AG08396 (cell line): ENCODE results near the gene TTC39A.
"Not testable (repeated sequence)": the region's sequence is repeated elsewhere in the genome, so short reads cannot be mapped to it uniquely, and the experiment has no call there.

Source experiments
- DNase-seq: peaks from one replicate; pipeline ENCODE4 v3.0.0; 2012; ENCODE audit warnings: low spot score, mixed read lengths

Gene TTC39A

GRCh38 chr1:51266791-51267190 is 63.6 kb downstream of the TTC39A start:
- DNase-seq: no peak

DNA sequence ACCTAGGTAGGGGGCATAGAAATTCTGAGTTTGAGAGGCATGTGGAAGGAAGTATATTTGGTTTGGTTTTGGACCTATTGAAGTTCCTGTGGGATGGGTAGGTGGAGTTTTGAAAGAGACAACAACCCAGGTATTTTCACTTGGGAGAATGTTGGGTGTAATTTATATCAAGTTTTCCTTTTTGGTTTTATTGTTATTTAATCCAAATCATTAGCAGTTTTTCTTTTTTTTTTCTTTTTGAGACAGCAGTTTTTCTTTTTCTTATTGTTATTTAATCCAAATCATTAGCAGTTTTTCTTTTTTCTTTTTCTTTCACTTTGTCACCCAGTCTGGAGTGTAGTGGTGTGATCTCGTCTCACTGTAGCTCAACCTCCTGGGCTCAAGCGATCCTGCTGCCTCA is 64.2 kb downstream of the TTC39A start:
- DNase-seq: no peak

DNA sequence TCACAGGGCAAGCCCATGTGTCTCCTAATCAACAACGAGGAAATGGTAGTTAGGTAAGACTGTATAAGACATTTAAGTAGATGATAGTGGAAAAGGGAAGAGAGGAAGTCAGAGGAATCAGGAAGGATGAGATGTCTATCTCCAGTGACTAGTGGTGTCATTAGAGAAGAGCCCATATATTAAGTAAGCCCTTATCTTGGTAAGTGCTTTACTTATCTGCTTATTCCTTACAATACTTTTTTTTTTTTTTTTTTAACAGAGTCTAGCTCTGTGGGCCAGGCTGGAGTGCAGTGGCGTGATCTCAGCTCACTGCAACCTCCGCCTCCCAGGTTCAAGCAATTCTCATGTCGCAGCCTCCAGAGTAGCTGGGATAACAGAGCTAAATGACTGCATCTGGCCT is 64.7 kb downstream of the TTC39A start:
- no peak for DNase-seq

DNA sequence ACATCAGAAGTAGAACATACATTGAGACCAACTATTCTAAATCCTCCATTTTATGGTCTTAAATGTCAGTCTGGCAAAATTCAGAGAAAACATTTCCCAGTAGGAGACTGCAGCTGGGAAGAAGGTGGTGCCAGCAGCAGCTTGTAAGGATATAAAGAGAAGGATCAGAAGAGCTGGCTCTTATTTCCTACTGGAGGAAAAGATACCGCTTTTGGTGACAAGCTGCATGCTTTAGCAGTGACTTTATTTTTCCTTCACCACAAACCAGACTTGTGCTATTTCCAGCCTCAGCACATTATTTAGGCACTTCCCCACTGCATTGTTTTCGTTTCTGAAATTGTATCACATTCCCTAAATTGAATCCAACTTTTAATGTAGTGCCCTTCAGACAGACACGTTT is 65.9 kb downstream of the TTC39A start:
- DNase-seq: peak; percentile 82

GRCh38 chr1:51263147-51263877 is 67.0 kb downstream of the TTC39A start:
- DNase-seq: no peak

DNA sequence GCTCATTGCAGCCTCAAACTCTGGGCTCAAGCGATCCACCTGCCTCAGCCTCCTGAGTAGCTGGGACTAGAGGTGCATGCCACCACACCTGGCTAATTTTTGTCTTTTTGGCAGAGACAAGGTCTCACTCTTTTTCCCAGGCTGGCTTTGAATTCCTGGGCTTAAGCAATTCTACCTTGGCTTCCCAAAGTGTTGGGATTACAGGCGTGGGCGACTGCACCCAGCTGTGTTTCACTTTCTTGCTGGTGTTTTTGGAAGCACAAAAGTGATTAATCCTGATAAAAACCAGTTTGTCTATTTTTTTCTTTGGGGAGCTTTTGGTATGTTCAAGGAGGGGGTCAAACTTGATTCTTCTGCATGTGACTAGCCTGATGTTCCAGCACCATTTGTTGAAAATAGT is 75.0 kb downstream of the TTC39A start:
- DNase-seq: no peak

DNA sequence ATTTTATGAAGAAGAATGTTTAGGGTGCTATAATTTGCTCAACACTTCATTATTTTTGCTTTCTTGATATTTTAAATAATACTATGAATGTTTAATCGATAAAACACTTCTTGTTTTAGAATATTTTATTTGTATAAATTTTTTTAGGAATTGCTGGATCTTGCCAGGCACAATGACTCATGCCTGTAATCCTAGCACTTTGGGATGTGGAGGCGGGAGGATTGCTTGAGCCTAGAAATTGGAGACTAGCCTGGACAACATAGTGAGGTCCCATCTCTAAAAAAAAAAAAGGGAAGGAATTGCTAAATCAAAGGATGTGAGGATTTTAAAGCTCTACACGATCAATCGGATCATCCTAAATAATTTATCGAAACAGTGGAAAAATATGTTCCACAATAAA is 76.7 kb downstream of the TTC39A start:
- DNase-seq: no peak

GRCh38 chr1:51252366-51252765 is 78.0 kb downstream of the TTC39A start:
- DNase-seq: no peak

- DNase-seq: not testable (repeated sequence)
Observed at GRCh38 chr1:51251165-51251564, 79.2 kb downstream of the TTC39A start.

- not testable (repeated sequence) for DNase-seq
Observed at GRCh38 chr1:51250729-51251128, 79.6 kb downstream of the TTC39A start.

DNA sequence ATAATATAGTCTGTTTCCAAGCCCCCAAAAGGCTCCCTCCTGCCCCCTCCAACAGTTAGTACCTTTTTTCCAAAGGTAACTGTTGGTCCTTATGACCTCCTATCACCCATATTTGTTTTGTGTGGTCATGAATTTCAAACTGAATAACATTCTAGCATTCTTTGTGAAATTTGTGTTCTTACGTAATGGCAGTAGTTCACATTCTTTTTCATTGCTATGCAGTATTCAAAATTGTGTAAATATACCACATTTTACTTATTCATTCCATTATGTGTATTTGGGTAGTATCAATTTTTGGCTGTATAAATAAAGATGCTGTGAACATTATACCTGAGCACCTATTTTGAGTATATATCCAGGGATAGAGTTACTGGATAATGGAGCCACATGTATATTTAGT is 80.9 kb downstream of the TTC39A start:
- no peak for DNase-seq

GRCh38 chr1:51247499-51247898 is 82.9 kb downstream of the TTC39A start:
- DNase-seq: no peak

GRCh38 chr1:51247022-51247421 is 83.3 kb downstream of the TTC39A start:
- DNase-seq: no peak

GRCh38 chr1:51242546-51242945 is 87.8 kb downstream of the TTC39A start:
- no peak for DNase-seq

DNA sequence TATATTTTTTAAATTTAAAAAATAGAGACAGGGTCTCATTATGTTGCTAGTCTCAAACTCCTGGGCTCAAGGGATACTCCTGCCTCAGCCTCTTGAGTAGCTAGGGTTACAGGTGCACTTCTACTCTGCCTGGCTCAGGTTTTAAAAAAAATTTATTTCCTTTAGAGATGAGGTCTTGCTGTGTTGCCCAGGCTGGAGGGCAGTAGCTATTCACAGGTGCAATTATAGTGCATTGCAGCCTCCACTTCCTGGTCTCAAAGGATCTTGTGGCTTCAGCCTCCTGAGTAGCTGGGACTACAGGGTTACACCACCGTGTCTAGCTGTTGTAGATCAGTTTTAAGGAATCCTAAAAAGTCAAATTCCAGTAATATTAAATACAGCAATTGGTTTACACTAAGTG is 89.2 kb downstream of the TTC39A start:
- DNase-seq: no peak

DNA sequence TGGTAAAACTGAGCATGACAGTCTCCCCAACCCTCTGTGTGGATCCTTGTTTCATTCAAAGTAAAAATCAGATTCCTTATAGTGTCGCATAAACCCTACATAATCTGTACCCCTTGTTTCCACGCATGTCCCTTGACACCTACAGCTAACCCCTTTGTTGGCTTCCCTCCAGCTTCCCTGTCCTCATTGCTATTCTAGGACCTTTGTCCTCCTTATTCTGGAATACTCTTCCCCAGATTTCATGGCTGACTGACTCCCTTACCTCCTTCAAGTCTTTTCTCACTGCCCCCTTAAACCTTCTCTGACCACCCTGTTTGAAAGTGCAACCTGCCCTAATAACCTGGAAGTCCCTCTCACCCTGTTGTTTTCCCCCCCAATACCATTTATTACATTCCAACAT is 90.3 kb downstream of the TTC39A start:
- DNase-seq: no peak

DNA sequence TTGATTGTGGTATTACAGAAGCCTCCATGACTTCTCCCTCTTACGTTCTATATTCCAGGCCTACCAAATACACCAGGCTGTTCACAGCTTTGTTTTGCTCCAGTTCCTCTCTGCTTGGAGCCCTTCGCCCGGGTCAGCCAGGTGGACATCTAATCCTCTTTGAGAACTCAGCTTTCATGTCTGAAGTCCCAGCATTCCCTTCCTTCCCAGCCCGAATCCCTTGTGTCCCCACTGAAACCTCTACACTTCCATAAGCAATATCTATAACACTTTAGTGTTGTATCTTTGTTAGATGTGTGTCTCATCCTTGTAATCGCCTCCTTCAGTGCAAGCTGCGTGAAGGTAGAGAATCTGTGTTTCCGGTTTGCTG is 92.3 kb downstream of the TTC39A start:
- no peak for DNase-seq

GRCh38 chr1:51237351-51238033 is 92.9 kb downstream of the TTC39A start:
- DNase-seq: peak; percentile 51
